DMS53 treated with DMSO at 0.1 percent for 48 hours (cell line): ENCODE results near the gene RAB31.

Experiments
- DNase-seq: peaks from one replicate; lab custom pipeline; 2025; ENCODE audit not compliant: unreplicated experiment; lab: John Stamatoyannopoulos, UW

RAB31 gene

GRCh38 chr18:9711361-9712129, 3.4 kb downstream of the RAB31 start:
- DNase-seq, result no peak

GRCh38 chr18:9712130-9712577, 4.1 kb downstream of the RAB31 start:
- no peak for DNase-seq

- DNase-seq, result no peak
Measured at GRCh38 chr18:9712611-9713010, 4.5 kb downstream of the RAB31 start.

GRCh38 chr18:9714266-9715087, 6.4 kb downstream of the RAB31 start:
- no peak for DNase-seq

- DNase-seq, result no peak
Measured at GRCh38 chr18:9715088-9715343, 6.9 kb downstream of the RAB31 start.

- no peak for DNase-seq
Measured at GRCh38 chr18:9715978-9716774, 8.1 kb downstream of the RAB31 start.

- no peak for DNase-seq
Measured at GRCh38 chr18:9716780-9717563, 8.9 kb downstream of the RAB31 start.

- peak; percentile 47 for DNase-seq
Measured at GRCh38 chr18:9719421-9719981, 11.4 kb downstream of the RAB31 start.

GRCh38 chr18:9720327-9720726, 12.2 kb downstream of the RAB31 start:
- DNase-seq, result no peak

GRCh38 chr18:9721893-9722550, 13.9 kb downstream of the RAB31 start:
- no peak for DNase-seq

- peak; percentile 68 for DNase-seq
Measured at GRCh38 chr18:9722691-9723090, 14.6 kb downstream of the RAB31 start.

- no peak for DNase-seq
Measured at GRCh38 chr18:9724797-9725585, 16.9 kb downstream of the RAB31 start.

GRCh38 chr18:9726175-9726574, 18.1 kb downstream of the RAB31 start:
- DNase-seq, result no peak

- no peak for DNase-seq
Measured at GRCh38 chr18:9726936-9727335, 18.8 kb downstream of the RAB31 start.

GRCh38 chr18:9730786-9731185, 22.7 kb downstream of the RAB31 start:
- DNase-seq, result no peak

GRCh38 chr18:9731380-9731779, 23.3 kb downstream of the RAB31 start:
- no peak for DNase-seq

- no peak for DNase-seq
Measured at GRCh38 chr18:9732031-9732430, 23.9 kb downstream of the RAB31 start.

GRCh38 chr18:9734189-9734588, 26.1 kb downstream of the RAB31 start:
- no peak for DNase-seq

- no peak for DNase-seq
Measured at GRCh38 chr18:9735238-9735637, 27.1 kb downstream of the RAB31 start.
